ENCODE measurements around the gene NDUFB5.
A peak's percentile ranks its signal among the peaks of the same experiment; 100 is the strongest.

NDUFB5 gene

DNA sequence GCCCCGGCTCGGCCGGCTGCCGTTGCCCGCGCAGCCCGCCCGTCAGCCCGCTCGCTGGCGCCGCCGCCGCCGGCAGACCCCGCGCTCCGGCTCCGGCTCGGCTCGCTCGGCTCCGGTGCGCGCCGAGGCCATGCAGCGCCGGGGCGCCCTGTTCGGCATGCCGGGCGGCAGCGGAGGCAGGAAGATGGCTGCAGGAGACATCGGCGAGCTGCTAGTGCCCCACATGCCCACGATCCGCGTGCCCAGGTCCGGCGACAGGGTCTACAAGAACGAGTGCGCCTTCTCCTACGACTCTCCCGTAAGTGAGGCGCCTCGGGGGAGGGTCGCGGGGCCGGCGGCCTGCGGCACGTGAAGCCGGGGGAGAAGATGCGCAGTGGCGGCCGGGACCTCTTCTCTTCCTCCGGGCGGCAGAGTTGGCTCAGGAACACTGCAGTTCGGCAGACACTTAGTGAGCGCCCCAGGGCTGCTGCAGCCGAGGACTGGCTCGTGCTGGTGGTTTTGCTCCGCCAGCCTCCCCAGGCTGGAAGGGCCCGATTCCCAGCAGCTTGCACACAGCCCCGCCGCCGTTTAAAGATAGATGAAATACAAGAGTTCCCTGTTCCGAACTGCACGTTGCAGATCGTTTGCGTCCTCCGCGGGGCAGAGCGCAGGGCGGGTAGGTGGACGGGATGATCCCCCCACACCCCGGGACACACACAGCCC is 48.7 kb downstream of the NDUFB5 start:
- Histone ChIP-seq H3K9ac (ENCODE audit: low read length) (peak overlapping the region; percentile 88), H3K27ac (ENCODE audit: low read depth, low read length) (peak overlapping the region; percentile 81), H3K4me2 (ENCODE audit: low read depth, low read length, poor library complexity, severe bottlenecking) (peak overlapping the region; percentile 63), H2AFZ (ENCODE audit: low read depth, low read length, severe bottlenecking) (peak overlapping the region; percentile 93), H3K27me3 (ENCODE audit: low read length) (no peaks in the 10 kb centered on the region), H4K20me1 (ENCODE audit: low read depth, low read length) (peaks cover 9% of the 10 kb centered on the region; the same call in 1 of the 2 replicates), H3K36me3 (ENCODE audit: low read length) (no peaks in the 10 kb centered on the region), H3K9me3 (ENCODE audit: insufficient read depth, low read length) (no peaks in the 10 kb centered on the region), H3F3A (ENCODE audit: insufficient read depth) (peaks cover 22% of the 10 kb centered on the region), H3K9me2 (replicated peaks; ENCODE audit: insufficient read depth, low read length) (no peaks in the 10 kb centered on the region), H3K4me3 (ENCODE audit: insufficient read depth, low read length, poor library complexity, severe bottlenecking) (peak overlapping the region; percentile 93), H3K79me2 (ENCODE audit: insufficient read depth, low read length) (peaks cover 44% of the 10 kb centered on the region)
- no peak for TF ChIP-seq EZH2phosphoT487 (conservative IDR thresholded peaks at IDR 0.05; ENCODE audit: low read length)
- TF ChIP-seq, protein P1, sequence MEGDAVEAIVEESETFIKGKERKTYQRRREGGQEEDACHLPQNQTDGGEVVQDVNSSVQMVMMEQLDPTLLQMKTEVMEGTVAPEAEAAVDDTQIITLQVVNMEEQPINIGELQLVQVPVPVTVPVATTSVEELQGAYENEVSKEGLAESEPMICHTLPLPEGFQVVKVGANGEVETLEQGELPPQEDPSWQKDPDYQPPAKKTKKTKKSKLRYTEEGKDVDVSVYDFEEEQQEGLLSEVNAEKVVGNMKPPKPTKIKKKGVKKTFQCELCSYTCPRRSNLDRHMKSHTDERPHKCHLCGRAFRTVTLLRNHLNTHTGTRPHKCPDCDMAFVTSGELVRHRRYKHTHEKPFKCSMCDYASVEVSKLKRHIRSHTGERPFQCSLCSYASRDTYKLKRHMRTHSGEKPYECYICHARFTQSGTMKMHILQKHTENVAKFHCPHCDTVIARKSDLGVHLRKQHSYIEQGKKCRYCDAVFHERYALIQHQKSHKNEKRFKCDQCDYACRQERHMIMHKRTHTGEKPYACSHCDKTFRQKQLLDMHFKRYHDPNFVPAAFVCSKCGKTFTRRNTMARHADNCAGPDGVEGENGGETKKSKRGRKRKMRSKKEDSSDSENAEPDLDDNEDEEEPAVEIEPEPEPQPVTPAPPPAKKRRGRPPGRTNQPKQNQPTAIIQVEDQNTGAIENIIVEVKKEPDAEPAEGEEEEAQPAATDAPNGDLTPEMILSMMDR (IDR thresholded peaks at IDR 0.05; ENCODE audit: insufficient read depth, low read length, poor library complexity, severe bottlenecking), result no peak

DNA sequence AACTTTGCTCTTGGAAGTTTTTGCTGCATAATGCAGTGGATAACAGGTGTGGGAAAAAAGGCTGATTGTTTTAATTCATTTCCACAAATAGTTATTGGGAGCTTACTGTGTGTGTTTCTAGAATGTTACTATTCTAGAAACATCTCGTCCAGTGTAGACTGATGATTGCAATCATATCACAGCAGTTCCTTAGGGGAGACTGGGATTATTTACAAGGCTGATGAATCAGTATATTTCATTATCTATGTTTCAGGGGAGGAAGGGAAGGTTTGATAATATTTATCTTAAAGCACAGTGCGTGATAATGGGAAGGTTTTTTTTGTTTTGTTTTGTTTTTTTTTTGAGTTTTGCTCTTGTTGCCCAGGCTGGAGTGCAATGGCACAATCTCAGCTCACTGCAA is 50.6 kb downstream of the NDUFB5 start:
- Histone ChIP-seq H3K36me3 (ENCODE audit: low read length) (no peaks in the 10 kb centered on the region), H3K9me2 (replicated peaks; ENCODE audit: insufficient read depth, low read length) (no peaks in the 10 kb centered on the region), H3K79me2 (ENCODE audit: insufficient read depth, low read length) (peaks cover 64% of the 10 kb centered on the region), H3K9ac (ENCODE audit: low read length) (no peak overlapping the region), H3K9me3 (ENCODE audit: insufficient read depth, low read length) (no peaks in the 10 kb centered on the region), H3F3A (ENCODE audit: insufficient read depth) (peaks cover 22% of the 10 kb centered on the region), H3K27ac (ENCODE audit: low read depth, low read length) (no peak overlapping the region), H2AFZ (ENCODE audit: low read depth, low read length, severe bottlenecking) (no peak overlapping the region), H3K27me3 (ENCODE audit: low read length) (no peaks in the 10 kb centered on the region), H3K4me3 (ENCODE audit: insufficient read depth, low read length, poor library complexity, severe bottlenecking) (no peak overlapping the region), H4K20me1 (ENCODE audit: low read depth, low read length) (peaks cover 9% of the 10 kb centered on the region; the same call in 1 of the 2 replicates), H3K4me2 (ENCODE audit: low read depth, low read length, poor library complexity, severe bottlenecking) (peak overlapping the region; percentile 63)
- TF ChIP-seq EZH2phosphoT487 (conservative IDR thresholded peaks at IDR 0.05; ENCODE audit: low read length), result no peak
- TF ChIP-seq, protein P1 (IDR thresholded peaks at IDR 0.05; ENCODE audit: insufficient read depth, low read length, poor library complexity, severe bottlenecking), result no peak

DNA sequence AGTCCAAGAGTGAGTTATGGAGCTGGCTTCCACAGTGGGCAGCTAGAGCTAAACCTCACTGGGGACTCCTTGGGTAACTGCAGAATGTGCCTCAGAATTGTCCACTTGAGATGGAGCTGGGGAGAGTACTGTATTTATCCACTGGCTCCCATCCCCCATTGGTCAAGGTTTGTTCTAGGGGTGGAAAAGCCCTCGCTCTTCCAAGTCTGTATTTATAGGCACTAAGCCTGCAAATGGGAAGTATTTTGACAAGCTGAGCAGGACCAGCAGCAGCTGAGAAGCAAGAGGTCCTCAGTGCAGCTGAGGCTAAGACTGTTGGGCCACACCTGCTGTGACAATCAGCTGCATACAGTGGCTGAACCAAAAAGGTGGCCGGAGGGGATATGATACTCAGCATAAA is 54.0 kb downstream of the NDUFB5 start:
- no peak overlapping the region for H3K4me2 ChIP-seq (ENCODE audit: low read depth, low read length, poor library complexity, severe bottlenecking)
- H3K79me2 ChIP-seq (ENCODE audit: insufficient read depth, low read length), result peaks cover 97% of the 10 kb centered on the region
- H3K4me3 ChIP-seq (ENCODE audit: insufficient read depth, low read length, poor library complexity, severe bottlenecking), result no peak overlapping the region

More for the DNA sequence above, 54.0 kb downstream of the NDUFB5 start:
- no peaks in the 10 kb centered on the region; the same call in 1 of the 2 replicates for H3F3A ChIP-seq (ENCODE audit: insufficient read depth)
- no peaks in the 10 kb centered on the region for H3K27me3 ChIP-seq (ENCODE audit: low read length)
- H4K20me1 ChIP-seq (ENCODE audit: low read depth, low read length), result peaks cover 9% of the 10 kb centered on the region; the same call in 1 of the 2 replicates
- H2AFZ ChIP-seq (ENCODE audit: low read depth, low read length, severe bottlenecking), result no peak overlapping the region
- TF ChIP-seq, protein P1 (IDR thresholded peaks at IDR 0.05; ENCODE audit: insufficient read depth, low read length, poor library complexity, severe bottlenecking), result no peak
- TF ChIP-seq EZH2phosphoT487 (conservative IDR thresholded peaks at IDR 0.05; ENCODE audit: low read length), result no peak
- H3K36me3 ChIP-seq (ENCODE audit: low read length), result no peaks in the 10 kb centered on the region
- H3K9me3 ChIP-seq (ENCODE audit: insufficient read depth, low read length), result no peaks in the 10 kb centered on the region
- no peak overlapping the region for H3K27ac ChIP-seq (ENCODE audit: low read depth, low read length)
- H3K9me2 ChIP-seq (replicated peaks; ENCODE audit: insufficient read depth, low read length), result no peaks in the 10 kb centered on the region
- H3K9ac ChIP-seq (ENCODE audit: low read length), result no peak overlapping the region
